Measurements from ENCODE around the gene AXIN2. TPM values are rescaled to one million over a fixed set of nuclear protein-coding genes. Genes with fewer than 3 reads are reported as not detected.

AXIN2 gene
- total RNA-seq, 4 donors from 2014 or later, result 3.7 to 6.2 (median 4.6) TPM

DNA sequence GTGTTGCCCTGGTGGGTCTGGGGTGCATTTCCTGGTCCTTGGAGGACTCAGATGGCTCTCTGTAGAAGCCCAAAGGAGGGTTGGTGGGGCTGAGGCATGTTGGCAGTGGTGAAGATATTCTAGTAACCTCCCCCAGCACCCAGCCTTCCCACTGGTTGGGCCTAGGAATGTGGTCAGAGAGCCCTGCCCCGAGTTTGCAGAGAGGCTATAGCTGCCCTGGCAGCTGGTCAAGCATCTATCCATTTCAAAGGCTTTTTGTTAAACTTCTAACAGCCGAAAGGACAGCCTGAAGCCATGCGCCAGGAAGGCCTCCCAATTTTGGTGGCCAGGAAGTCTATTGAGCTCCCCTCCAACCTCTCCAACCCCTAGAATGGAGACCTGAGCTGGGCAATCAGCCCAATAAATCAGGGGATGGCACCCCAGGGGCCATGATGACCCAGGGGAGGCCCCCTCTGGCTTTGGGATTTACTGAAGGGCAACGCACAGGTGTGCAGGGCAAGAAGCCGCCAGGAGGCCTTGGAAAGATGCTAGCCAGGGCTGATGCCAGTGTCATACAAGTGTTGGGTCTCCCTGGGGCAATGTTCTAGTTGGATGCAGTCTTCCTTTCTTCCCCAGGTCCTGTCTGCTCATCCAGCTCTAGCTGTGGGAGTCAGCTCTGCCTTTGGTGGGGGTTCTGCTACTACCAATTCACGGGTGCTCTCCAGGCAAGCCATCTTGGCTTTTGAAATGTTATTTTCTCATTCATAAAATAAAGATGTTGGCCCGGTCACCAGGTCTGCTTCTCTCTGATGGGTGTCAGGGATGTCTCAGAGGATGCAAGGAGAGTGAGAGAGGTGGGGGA is 30.9 kb upstream of the AXIN2 start:
- TF ChIP-seq, protein P1, sequence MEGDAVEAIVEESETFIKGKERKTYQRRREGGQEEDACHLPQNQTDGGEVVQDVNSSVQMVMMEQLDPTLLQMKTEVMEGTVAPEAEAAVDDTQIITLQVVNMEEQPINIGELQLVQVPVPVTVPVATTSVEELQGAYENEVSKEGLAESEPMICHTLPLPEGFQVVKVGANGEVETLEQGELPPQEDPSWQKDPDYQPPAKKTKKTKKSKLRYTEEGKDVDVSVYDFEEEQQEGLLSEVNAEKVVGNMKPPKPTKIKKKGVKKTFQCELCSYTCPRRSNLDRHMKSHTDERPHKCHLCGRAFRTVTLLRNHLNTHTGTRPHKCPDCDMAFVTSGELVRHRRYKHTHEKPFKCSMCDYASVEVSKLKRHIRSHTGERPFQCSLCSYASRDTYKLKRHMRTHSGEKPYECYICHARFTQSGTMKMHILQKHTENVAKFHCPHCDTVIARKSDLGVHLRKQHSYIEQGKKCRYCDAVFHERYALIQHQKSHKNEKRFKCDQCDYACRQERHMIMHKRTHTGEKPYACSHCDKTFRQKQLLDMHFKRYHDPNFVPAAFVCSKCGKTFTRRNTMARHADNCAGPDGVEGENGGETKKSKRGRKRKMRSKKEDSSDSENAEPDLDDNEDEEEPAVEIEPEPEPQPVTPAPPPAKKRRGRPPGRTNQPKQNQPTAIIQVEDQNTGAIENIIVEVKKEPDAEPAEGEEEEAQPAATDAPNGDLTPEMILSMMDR (IDR thresholded peaks at IDR 0.05; ENCODE audit: low read depth), result no peak

DNA sequence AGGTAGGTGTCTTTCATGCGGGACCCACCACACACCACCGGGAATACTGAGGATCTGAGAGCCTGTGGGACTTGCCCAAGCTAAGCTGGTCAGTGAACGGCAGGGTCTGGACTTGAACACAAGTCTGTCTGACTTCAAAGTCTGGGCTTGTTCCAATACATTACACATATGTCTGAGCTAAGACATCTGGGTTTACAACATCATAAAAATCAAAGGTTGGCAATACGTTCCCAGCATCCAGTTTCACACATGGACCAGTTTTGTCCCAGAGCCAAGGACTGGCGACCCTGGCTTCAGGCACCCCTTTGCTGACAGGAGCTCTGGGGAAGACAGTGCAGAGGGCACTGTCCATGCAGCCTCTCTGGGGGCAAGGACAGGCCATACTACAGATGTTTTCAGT is 27.9 kb upstream of the AXIN2 start:
- TF ChIP-seq, protein P1 (IDR thresholded peaks at IDR 0.05; ENCODE audit: low read depth), result no peak

DNA sequence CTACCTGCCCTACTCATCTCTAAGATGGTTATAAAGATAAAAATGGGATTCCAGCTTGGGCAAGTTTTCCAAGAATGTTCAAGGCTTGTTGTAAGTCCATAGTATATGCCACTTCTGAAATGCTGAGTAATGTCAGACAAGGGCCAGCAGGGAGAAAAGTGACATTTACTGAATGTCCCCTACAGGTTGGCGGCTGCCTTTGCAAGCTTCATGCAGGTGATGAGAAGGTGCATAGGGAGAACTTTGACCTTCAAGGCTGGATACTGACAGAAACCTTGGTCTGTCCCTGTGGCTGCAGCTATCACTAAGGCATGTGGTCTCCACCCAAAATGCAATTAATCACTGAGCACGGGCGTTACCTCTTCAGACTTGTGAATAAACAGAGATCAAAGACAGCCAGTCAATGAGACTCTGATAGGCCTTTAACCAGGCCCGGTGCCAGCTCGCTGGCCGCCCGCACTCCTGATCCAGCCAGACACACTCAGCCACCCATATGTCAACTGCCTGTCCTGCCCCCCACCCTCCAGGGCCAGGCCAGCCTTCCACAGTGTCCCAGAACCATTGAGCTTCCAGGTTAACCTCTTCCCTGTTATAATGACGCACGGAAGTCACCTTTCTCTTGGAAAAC is 26.8 kb upstream of the AXIN2 start:
- TF ChIP-seq, protein P1 (IDR thresholded peaks at IDR 0.05; ENCODE audit: low read depth), result no peak

DNA sequence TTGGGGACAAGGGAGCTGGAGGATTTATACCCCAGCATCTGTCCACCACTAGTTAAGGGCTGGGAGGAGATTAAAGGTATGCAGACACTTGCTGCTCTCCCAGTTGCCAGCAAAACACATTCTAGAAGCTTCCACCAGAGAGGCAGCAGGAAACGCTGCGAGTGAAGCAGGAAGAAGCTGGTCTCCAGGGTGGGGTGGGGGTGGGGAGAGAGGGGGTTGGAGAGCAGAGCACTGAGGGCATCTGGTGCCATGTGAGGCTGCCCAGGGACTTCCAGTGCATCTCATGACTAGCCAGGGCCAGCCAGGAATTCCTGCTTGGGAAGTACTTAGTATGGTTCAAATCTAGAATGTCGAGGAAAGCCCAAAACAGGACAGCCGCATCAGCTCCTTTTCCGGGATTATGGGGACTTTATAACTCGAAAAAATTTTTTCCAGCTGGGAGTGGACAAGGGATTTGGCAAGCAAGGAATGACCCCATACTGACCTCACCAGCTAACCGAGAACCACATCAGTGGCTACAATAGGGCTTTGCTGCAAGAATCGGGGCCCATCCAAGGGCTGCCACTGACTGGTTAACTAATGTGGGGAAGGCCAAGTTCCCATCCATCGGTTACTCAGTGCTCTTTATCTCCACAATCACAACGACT is 26.2 kb upstream of the AXIN2 start:
- TF ChIP-seq, protein P1 (IDR thresholded peaks at IDR 0.05; ENCODE audit: low read depth), result no peak

DNA sequence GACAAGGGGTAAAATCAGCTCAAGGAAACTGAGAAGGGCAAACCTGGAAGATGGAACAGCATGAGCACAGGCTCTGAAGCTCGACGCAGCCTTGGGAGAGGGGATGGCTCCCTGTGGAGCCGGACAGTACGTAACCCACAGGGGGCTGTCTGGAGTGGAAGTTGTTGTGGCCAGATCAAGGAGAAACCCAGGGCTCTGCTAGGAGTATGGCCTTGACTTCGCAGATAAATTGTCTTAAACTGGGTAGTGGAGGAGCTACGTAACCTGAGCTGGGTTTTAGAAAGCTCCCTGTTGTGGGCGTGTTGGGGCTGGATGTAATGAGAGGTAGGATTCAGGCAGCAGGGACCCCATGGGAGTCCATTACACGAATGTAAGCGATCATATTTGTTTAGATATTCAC is 25.5 kb upstream of the AXIN2 start:
- TF ChIP-seq, protein P1 (IDR thresholded peaks at IDR 0.05; ENCODE audit: low read depth), result no peak

DNA sequence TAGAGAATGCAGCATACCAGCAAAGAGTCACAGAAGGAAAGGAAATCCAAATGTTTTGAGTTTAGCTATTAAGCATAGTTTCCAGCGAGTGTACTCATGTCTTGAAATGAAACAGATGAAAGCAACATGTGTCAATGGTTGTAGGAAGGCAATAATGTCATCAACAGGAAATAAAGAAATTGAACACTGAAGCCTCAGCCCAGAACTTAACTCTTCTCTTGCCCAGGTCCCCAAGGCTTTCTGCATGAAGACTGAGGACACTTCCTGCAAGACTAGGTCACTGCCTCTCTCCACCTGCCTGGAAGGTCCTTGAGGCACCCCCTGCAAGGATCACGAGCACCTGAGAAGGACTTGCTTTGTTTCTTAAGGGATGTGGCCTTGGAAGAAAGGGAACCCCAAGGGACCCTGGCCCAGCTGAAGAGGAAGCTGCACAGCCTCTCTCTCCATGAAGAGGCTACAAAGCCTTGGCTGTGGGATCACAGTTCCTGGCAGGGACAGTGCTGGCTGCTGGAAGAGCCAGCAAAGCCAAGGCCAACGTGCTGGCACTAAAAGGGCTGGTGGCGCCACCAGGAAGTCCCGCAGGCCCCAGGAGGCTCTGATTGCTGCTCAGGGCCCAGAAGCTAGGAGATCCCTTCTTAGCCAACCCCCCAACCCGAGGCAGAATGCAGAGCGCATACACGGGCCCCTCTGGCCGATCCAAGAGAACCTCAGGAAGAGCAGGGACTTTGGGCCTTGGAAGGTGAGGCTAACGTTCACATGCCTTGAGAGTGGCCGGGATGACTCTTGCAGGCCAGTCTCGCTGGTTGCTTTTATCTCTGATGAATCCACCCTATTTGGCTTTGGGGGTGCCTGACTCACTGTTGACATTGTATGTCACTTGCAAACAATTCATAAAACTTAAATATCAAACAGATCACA is 23.4 kb upstream of the AXIN2 start:
- TF ChIP-seq, protein P1 (IDR thresholded peaks at IDR 0.05; ENCODE audit: low read depth), result no peak
